GM21576 (cell line): ENCODE results near the gene SPTBN1.
"Not testable (repeated sequence)": the region's sequence is repeated elsewhere in the genome, so short reads cannot be mapped to it uniquely, and the experiment has no call there.

ENCODE experiments used
- ATAC-seq: cut with Tn5 transposase; IDR thresholded peaks from one replicate; pipeline ENCODE4 v1.9.1; 2021; ENCODE audit warnings: mild to moderate bottlenecking, moderate library complexity; ENCODE audit not compliant: unreplicated experiment

Gene SPTBN1

DNA sequence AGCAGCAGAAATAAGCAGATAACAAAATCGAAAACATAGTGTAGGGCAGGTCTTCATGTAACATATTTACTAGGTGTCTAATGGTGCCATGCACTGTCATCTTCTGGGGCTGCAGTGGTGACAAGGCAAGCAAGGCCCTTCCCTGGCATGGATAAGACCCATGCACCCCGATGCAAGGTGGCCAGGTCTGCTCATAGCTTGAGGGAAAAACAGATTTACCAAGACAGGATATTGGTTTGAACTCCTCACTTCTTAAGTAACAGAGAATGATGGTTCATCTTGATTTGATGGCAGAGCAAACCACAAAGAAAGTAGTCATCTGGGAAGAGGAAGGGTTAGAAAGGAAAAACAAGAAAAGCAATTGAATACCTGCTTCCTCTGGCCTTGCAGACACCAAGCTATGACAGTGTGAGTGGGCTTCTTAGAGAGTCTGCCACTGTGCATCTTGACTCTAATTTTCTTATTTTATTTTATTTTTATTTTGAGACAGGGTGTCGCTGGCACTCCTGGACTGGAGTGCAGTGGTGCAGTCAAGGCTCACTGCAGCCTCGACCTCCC, 231.5 kb downstream of the SPTBN1 start:
- no peak for ATAC-seq

DNA sequence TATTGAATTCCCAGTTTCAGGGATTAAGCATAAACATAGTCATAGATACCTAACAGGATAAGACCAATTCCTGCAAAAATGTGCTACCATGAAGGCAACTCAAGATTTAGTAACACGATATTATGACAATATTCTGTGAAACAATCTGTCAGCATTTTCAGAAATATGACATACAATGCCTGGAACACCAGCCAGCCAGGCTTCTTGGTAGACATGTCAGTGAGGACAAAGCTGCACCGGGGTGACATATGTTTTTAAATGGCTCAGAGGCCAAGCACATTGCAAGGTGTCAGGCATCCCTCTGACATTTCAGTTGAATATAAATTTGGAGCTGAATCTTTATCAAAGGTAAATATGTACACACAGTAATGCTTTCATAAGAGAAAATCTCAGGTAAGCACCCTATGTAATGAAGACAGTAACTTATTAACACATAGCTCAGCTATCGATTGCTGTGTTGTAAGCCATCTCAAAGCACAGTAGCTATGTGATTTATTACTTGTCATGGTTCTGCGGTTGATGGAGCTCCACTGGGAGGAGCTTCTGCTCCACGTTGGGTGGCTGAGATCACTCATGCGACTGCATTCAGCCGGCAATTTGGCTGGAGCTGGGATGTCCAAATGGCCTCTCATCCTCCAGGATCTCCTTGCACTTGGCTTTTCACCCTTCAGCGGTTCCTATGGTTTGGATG, 235.5 kb downstream of the SPTBN1 start:
- ATAC-seq = no peak

DNA sequence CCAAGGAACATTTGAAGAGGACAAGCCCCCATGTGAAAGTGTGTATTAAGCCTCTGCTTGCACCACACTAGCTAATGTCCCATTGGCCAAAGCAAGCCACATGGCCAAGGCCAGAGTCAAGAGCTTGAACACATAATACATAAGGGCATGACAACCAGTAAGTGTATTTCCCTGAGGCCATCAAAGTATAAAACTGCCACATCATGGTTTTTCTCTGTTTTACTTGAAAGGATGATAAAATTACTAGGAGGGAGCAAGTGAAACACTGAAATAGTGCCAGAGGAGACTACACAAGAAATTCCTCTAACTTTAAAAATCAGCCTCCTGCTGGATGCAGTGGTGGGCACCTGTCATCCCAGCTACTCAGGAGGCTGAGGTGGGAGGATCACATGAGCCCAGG, 236.4 kb downstream of the SPTBN1 start:
- ATAC-seq = no peak

DNA sequence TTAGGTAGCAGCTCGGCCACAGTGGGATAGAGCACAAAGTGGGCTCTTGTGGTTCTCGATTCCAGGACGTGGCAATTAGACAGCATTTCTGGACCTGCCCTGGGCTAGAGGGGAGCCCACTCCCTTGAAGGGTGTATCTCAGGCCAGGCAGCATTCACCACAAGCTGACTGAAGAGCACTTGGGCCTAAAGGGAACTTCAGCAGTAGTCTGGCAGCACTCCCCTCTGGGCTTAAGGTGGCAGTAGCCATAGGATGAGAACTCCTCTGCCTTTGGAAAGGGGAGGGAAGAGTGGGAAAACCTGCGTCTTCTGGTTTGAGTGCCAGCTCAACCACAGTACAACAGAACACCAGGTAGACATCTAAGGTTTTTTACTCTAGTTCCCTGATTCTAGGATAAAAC, 239.3 kb downstream of the SPTBN1 start:
- no peak for ATAC-seq

DNA sequence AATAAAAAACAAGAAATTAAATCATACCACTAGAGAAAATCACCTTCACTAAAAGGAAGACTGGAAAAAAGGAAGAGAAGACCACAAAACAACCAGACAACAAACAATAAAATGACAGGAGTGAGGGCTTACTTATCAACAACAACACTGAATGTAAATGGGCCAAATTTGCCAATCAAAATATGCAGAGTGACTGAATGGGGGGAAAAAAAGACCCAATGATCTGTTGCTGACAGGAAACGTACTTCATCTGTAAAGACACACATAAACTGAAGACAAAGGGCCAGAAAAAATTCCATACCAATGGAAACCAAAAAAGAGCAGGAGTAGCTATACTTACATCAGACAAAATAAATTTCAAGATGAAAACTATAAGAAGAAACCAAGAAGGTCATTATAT, 241.8 kb downstream of the SPTBN1 start:
- ATAC-seq = no peak

DNA sequence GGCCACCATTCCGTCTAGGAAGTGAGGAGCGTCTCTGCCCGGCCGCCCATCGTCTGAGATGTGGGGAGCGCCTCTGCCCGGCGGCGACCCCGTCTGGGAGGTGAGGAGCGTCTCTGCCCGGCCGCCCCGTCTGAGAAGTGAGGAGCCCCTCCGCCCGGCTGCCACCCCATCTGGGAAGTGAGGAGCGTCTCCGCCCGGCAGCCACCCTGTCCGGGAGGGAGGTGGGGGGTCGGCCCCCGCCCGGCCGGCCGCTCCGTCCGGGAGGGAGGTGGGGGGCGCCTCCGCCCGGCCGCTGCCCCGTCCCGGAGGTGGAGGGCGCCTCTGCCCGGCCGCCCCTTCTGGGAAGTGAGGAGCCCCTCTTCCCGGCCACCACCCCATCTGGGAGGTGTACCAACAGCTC, 242.8 kb downstream of the SPTBN1 start:
- ATAC-seq = not testable (repeated sequence)

DNA sequence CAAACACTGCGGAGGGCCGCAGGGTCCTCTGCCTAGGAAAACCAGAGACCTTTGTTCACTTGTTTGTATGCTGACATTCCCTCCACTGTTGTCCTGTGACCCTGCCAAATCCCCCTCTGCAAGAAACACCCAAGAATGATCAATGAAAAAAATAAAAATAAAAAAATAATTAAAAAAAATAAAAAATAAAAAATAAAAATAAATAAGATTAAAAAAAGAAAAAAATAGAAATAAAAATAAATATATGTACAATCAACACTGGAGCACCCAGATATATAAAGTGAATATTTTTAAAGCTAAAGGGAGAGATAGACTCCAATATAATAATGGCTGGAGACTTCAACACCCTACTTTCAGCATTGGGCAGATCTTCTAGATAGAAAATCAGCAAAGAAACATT, 243.5 kb downstream of the SPTBN1 start:
- ATAC-seq = no peak

DNA sequence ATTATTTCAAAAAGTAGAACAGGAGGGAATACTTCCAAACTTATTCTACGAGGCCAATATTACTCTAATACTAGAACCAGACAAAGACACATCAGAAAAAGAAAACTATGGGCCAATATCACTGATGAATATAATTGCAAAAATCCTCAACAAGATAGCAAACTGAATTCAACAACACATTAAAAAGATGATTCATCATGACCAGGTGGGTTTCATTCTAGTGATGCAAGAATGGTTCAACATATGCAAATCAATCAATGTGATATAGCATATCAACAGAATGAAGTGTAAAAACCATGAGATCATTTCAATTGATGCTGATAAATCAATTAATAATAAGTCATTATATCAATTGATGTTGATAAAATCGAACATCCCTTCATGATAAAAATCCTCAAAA, 244.9 kb downstream of the SPTBN1 start:
- ATAC-seq = no peak

DNA sequence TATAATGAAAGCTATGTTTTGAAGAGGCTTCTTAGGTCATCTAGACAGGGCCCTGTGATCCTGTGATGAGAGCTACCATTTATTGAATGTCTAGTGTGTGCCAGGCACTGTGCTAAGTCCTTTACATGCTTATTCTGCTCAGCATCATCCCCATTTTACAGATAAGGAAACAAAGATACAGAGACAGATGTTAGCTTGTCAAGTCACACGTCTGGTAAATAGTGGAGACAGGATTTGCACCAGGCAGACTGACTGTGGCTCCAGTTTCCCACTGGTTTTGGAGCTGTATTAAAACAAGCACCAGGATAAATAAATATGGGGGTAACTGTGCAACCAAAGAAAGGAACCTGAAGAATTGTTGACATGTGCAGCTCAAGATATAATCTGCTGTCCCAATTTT, 248.1 kb downstream of the SPTBN1 start:
- no peak for ATAC-seq

DNA sequence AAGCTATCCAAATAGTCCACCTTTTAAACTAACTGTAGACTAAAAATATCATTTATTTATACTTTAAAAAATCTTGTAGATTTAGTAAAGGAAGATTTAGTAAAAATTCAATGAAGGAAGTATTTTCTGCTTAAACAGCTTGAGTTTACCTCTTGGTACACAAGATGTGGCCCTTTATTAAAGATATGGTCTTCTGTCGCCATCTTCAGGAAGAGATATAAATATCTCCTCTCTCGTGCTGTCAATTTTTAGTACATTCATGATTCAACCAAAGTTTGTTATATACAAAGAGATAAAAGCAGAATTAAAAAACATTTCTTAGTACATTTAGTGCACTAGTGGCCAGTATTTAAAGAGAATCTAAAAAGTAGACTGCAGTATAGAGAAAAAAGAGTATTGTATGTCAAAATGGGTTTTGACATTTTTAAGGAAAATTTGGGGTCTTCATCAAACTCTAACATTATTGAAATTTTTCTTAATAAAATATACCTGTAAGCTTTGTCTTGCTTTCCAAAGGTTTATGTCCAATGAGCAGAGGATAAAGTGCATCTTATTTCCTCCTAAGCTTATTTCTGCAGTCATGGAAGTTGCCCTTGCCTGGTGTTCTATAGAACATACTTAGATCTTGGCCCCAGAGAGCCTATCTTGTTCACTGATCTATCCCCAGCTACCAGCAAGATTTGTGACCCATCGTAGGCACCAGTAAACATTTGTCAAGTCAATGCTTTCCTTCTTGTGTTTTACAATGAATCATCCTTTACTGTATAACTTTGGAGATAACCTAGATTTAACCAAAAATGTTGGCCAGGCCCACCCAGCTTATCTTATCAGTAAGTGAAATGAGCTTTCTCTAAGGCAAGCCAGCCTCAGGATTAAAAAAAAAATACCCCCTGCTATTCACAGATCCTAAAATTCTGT, 248.8 kb downstream of the SPTBN1 start:
- peak; percentile 64 for ATAC-seq

DNA sequence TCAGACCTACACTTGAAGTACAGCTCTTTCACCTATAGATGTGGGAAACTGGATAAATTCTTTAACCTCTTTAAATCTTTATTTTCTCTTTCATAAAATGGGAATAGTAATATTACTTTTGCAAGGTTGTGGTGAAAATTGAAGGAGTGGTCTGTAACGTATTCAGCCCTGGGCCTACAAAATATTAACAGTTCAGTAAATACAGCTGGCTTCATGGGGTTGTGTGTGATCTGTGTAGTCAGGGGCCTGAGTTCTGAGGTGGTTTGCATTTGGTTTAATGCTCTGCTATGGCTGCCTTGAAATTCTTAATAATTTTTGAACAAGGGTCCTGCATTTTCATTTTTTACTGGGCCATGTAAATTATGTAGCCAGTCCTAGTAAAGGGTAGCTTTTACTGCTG, 250.5 kb downstream of the SPTBN1 start:
- ATAC-seq = no peak

DNA sequence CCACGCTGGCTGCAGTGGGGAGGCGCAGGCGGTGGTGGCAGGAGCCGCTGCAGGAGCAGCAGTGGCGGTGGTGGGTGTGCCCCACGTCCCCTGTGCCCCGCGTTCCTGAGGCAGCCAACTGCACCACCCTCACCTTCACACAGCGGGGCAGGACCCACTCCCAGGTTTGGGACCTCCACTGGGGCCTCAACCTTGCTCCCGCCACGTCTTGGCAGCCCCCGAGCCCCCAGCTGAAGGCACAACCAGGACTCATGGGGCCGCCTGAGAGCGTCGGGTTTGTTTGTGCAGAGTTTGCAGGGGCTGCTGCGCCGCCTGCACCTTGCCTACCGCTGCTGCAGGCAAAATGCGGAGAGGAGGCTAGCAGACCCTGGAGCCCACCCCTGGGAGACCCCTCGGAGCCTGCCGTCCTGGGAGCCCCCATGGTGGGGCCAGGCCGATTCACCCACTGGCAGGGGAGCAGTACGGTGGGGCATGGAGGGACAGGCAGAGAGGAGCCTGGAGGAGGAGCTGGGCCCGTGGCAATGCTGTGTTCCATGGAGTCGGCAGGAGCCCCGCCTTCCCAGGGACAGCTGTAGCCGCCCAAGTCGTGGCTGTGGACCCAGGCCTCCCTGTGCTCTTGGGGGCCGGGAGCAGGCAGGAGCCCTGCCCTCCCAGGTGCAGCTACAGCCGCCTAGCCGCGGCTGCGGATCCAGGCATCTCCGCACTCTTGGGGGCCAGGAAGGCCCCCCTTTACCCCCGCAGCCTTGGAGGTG, 252.6 kb downstream of the SPTBN1 start:
- no peak for ATAC-seq

DNA sequence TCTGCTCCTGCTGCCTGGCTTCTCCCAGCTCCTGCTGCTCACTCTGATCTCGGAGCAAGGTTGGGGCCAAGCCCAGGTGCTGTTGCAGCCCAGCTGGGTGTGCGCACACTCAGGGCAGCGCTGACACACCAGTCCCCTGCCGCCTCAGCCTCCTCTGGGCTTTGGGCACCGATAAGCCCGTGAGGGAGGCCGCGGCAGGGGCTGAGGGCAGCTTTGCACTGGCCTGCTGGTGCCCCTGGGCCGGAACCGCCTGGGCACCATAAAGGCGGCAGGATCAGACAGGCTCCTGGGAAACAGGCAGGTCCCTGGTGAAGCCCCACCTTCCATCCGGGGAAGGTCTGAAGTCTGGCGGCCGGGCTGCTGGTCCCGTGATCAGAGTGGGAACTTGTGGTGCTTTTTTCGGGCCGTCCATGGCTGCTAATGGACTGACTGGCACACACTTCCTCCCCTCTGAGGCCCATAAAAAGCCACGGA, 253.2 kb downstream of the SPTBN1 start:
- no peak for ATAC-seq

DNA sequence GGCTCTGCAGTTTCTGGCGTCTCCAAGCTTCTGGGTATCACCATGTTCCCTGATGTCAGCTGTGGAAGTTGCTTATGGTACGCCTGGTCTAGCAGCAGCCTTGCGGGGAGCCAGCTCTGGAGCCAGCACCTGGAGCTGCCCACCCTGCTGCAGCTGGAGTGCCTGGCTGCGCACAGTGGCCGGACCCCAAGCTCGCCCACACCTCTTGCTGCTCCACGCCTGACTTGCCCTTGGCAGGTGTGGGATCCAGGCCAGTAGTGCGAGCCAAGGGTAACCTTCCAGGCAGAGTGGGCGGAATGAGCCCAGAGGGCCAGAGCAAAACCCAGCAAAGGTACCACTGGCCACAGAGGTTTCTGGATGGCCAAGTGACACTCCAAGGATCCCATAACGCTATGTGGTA, 254.1 kb downstream of the SPTBN1 start:
- ATAC-seq = no peak

DNA sequence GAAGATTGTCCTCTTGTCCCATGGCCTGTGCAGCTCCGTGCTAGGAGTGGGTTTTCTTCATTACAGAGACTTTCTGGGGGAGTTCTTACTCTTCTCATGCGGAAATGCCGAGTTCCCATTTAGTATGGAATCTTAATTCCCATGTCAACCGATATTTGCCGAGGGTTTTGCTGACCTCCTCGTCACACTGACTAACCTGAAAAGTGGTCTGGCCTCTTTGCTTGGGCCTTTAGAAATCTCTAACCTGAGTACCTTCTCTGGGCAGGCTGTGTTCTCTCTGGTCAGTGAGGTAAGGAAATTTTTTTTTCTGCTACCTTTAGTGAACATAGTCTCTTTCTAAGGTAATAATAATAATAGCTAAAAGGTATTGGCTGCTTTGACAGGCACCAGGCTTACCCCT, 256.4 kb downstream of the SPTBN1 start:
- ATAC-seq = no peak

DNA sequence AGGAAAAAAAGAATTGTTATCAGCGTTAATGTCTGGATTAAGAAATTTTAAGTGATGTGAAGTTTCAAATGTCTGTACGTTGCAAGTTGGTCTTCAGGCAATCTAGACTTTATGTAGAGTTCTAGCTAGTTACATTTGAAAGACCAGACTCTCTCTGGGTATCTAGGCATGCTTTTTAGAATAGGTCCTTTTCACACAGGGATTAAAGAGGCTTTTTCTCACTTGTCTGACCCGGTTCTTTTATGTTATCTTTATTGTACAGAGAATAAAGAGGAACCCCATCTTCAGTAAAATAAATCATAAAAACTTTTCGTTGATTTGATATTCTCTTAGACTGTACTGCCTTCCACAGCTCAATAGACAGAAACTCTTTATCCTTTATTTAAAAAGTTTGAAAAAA, 258.9 kb downstream of the SPTBN1 start:
- no peak for ATAC-seq

DNA sequence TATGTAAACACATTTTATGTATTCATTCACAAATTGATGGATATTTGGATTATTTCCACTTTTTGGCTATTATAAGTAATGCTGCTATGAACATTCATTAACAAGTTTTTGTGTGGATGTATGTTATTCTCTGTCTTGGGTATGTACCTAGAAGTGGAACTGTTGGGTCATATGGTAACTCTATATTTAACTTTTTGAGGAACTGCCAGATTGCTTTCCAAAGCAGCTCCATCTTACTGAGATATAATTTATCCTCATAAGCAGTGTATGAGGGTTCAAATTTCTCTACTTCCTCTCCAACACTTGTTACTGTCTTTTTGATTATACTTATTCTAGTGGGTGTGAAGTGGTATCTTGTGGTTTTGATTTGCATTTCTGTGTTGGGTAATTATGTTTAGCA, 260.2 kb downstream of the SPTBN1 start:
- no peak for ATAC-seq

DNA sequence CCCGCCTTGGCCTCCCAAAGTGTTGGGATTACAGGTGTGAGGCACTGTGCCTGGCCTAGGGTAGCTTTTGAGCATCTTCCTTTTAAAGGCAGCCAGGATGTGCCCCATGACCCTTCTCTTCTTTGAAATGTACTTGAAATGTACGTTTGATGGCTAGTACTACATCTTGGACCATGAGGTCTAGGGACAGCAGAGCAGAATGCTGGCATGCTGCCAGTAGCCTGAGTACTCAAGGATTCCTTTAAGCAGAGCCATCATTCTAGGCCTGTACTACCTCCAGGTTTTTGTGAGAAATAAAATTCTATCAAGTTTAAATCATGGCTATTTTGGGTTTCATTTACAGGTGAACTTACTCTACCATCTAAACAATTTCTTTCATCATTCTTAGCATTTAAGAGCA, 264.4 kb downstream of the SPTBN1 start:
- no peak for ATAC-seq
